Naive thymus-derived CD8-positive, alpha-beta T cell (primary cell): Measurements from ENCODE around the gene IFT122. TPM values are rescaled to one million over a fixed set of nuclear protein-coding genes. Genes with fewer than 3 reads are reported as not detected.

Source experiments
- ATAC-seq, 2 donors: fragments of 150-1000 bp; cut with Tn5 transposase in 1 of 2; sonication (Bioruptor Pico), chemical (Tn5 transposase) in 1 of 2; 1 replicate in 1 of 2; 2 replicates in 1 of 2; pipeline ENCODE4 v1.10.0; 2021; ENCODE audit warnings: mild to moderate bottlenecking in 2 of 2, moderate library complexity in 2 of 2
- POLR2A ChIA-PET: fragments of 350-600 bp; sonication (Branson Sonifier 250); formaldehyde crosslinking; loops from one replicate; lab custom pipeline; 2021; ENCODE audit warnings: antibody characterized with exemption; lab: Charles Lee
- DNase-seq, 10 donors: peaks; one replicate each; pipeline versions ENCODE4 v3.0.0 to v3.0.0-alpha.2; 2020 to 2022
- H3K27ac Mint-ChIP-seq, 10 donors: one replicate each; pipeline ENCODE4 v1.8.0; 2020 to 2022; ENCODE audit warnings: mild to moderate bottlenecking in 10 of 10, mixed read lengths in 10 of 10, moderate library complexity in 4 of 10, inconsistent platforms in 1 of 10
- H3K27me3 Mint-ChIP-seq, 5 donors: one replicate each; pipeline ENCODE4 v1.8.0; 2021 to 2022; ENCODE audit warnings: mixed read lengths in 5 of 5
- H3K36me3 Mint-ChIP-seq, 3 donors: one replicate each; pipeline ENCODE4 v1.8.0; 2020 to 2022; ENCODE audit warnings: mixed read lengths in 3 of 3, mild to moderate bottlenecking in 2 of 3, inconsistent platforms in 1 of 3
- H3K4me1 Mint-ChIP-seq, 4 donors: one replicate each; pipeline ENCODE4 v1.8.0; 2021 to 2022; ENCODE audit warnings: mixed read lengths in 4 of 4
- H3K4me3 Mint-ChIP-seq, 10 donors: one replicate each; pipeline ENCODE4 v1.8.0; 2020 to 2022; ENCODE audit warnings: mild to moderate bottlenecking in 10 of 10, mixed read lengths in 10 of 10, moderate library complexity in 6 of 10, inconsistent platforms in 1 of 10
- H3K9me3 Mint-ChIP-seq, 9 donors: one replicate each; pipeline ENCODE4 v1.8.0; 2020 to 2022; ENCODE audit warnings: mixed read lengths in 9 of 9, mild to moderate bottlenecking in 3 of 9, inconsistent platforms in 1 of 9, moderate library complexity in 1 of 9
- polyA plus RNA-seq, 3 donors: library from polyadenylated mRNA; unstranded; fragments of 300-500 nt; fragmentation: Illumina TruSeq; gene quantifications; one replicate each; pipeline ENCODE4 v1.2.3, GENCODE V29; 2021
- total RNA-seq, 8 experiments: library from RNA in 2 of 8; stranded (reverse) in 2 of 8; gene quantifications; one replicate each; pipeline ENCODE4 v1.2.3 and lab custom pipeline; 2021 to 2026

IFT122 gene
- total and polyA plus RNA-seq, 5 experiments from 2014 or later = 3.3 to 25.2 (median 6.5) TPM

GRCh38 chr3:129530821-129531220 lies 90.8 kb downstream of the IFT122 start:
- DNase-seq (no peak), ATAC-seq (no peak)
- no peaks in the 10 kb centered on the region for H3K9me3 Mint-ChIP-seq
- H3K36me3 Mint-ChIP-seq = no peaks in the 10 kb centered on the region
- no peak overlapping the region for H3K4me3 Mint-ChIP-seq
- peaks cover 0 to 7% (median 1%) of the 10 kb centered on the region in 4 donors for H3K4me1 Mint-ChIP-seq
- no peak overlapping the region for H3K27ac Mint-ChIP-seq
- peaks cover 0 to 5% (median 0%) of the 10 kb centered on the region in 5 donors for H3K27me3 Mint-ChIP-seq
- POLR2A ChIA-PET = interaction anchor here (0.7 kb wide), 1 partner anchor 90 kb away, joined by 3 read pairs; no protein-coding TSS in a partner anchor

GRCh38 chr3:129531699-129532098 lies 91.7 kb downstream of the IFT122 start:
- Mint-ChIP-seq H3K27ac (peak overlapping the region in 1 of 10 donors; percentile 7), H3K9me3 (no peaks in the 10 kb centered on the region), H3K27me3 (peaks cover 0 to 5% (median 0%) of the 10 kb centered on the region in 5 donors), H3K4me1 (peaks cover 0 to 3% (median 0%) of the 10 kb centered on the region in 4 donors), H3K4me3 (no peak overlapping the region), H3K36me3 (no peaks in the 10 kb centered on the region)
- DNase-seq (no peak), ATAC-seq (no peak)
- POLR2A ChIA-PET = no interaction called here

GRCh38 chr3:129532261-129532660 lies 92.2 kb downstream of the IFT122 start:
- Mint-ChIP-seq H3K4me3 (no peak overlapping the region), H3K36me3 (no peaks in the 10 kb centered on the region), H3K27me3 (peaks cover 0 to 5% (median 0%) of the 10 kb centered on the region in 5 donors), H3K4me1 (peaks cover 0 to 3% (median 0%) of the 10 kb centered on the region in 4 donors), H3K9me3 (no peaks in the 10 kb centered on the region), H3K27ac (no peak overlapping the region)
- DNase-seq (no peak), ATAC-seq (no peak)
- POLR2A ChIA-PET = no interaction called here

GRCh38 chr3:129533406-129533805 lies 93.4 kb downstream of the IFT122 start:
- DNase-seq (no peak), ATAC-seq (no peak)
- POLR2A ChIA-PET = no interaction called here
- no peaks in the 10 kb centered on the region for H3K36me3 Mint-ChIP-seq
- no peak overlapping the region for H3K27ac Mint-ChIP-seq
- no peak overlapping the region for H3K4me3 Mint-ChIP-seq
- no peaks in the 10 kb centered on the region for H3K9me3 Mint-ChIP-seq
- H3K4me1 Mint-ChIP-seq = peaks cover 0 to 3% (median 0%) of the 10 kb centered on the region in 4 donors
- H3K27me3 Mint-ChIP-seq = peaks cover 0 to 5% (median 0%) of the 10 kb centered on the region in 5 donors

GRCh38 chr3:129534428-129535027 lies 94.5 kb downstream of the IFT122 start:
- POLR2A ChIA-PET = no interaction called here
- H3K4me1 Mint-ChIP-seq = peaks cover 0 to 3% (median 0%) of the 10 kb centered on the region in 4 donors
- no peak for ATAC-seq
- H3K36me3 Mint-ChIP-seq = no peaks in the 10 kb centered on the region
- H3K4me3 Mint-ChIP-seq = no peak overlapping the region
- DNase-seq = no peak
- peak overlapping the region in 2 of 10 donors; percentile 7 to 63 for H3K27ac Mint-ChIP-seq
- H3K27me3 Mint-ChIP-seq = peaks cover 0 to 5% (median 0%) of the 10 kb centered on the region in 5 donors
- H3K9me3 Mint-ChIP-seq = no peaks in the 10 kb centered on the region

- H3K9me3 Mint-ChIP-seq = no peaks in the 10 kb centered on the region
- peaks cover 0 to 3% (median 0%) of the 10 kb centered on the region in 4 donors for H3K4me1 Mint-ChIP-seq
- no peak overlapping the region for H3K4me3 Mint-ChIP-seq
- POLR2A ChIA-PET = no interaction called here
- H3K27ac Mint-ChIP-seq = no peak overlapping the region
- no peaks in the 10 kb centered on the region for H3K36me3 Mint-ChIP-seq
- H3K27me3 Mint-ChIP-seq = peaks cover 0 to 5% (median 0%) of the 10 kb centered on the region in 5 donors
- DNase-seq = no peak
- ATAC-seq = no peak
Measured at GRCh38 chr3:129535075-129535474, 95.1 kb downstream of the IFT122 start.

- Mint-ChIP-seq H3K27ac (peak overlapping the region in 1 of 10 donors; percentile 66), H3K9me3 (no peaks in the 10 kb centered on the region), H3K4me1 (peaks cover 0 to 3% (median 0%) of the 10 kb centered on the region in 4 donors), H3K27me3 (peaks cover 0 to 5% (median 0%) of the 10 kb centered on the region in 5 donors), H3K4me3 (no peak overlapping the region), H3K36me3 (no peaks in the 10 kb centered on the region)
- DNase-seq (no peak), ATAC-seq (no peak)
- POLR2A ChIA-PET = no interaction called here
Measured at GRCh38 chr3:129536374-129536667, 96.3 kb downstream of the IFT122 start.

GRCh38 chr3:129536804-129537203 lies 96.8 kb downstream of the IFT122 start:
- Mint-ChIP-seq H3K36me3 (no peaks in the 10 kb centered on the region), H3K4me3 (no peak overlapping the region), H3K27me3 (peaks cover 0 to 1% (median 0%) of the 10 kb centered on the region in 5 donors), H3K27ac (no peak overlapping the region), H3K4me1 (peaks cover 0 to 3% (median 0%) of the 10 kb centered on the region in 4 donors), H3K9me3 (no peaks in the 10 kb centered on the region)
- DNase-seq (no peak), ATAC-seq (no peak)
- POLR2A ChIA-PET = interaction anchor here (0.8 kb wide), 1 partner anchor 31 kb away, joined by 3 read pairs; no protein-coding TSS in a partner anchor

- Mint-ChIP-seq H3K4me1 (peaks cover 0 to 1% (median 0%) of the 10 kb centered on the region in 4 donors), H3K4me3 (no peak overlapping the region), H3K36me3 (no peaks in the 10 kb centered on the region), H3K27me3 (peaks cover 0 to 5% (median 0%) of the 10 kb centered on the region in 5 donors), H3K27ac (no peak overlapping the region), H3K9me3 (no peaks in the 10 kb centered on the region)
- POLR2A ChIA-PET = no interaction called here
- DNase-seq (no peak), ATAC-seq (no peak)
Measured at GRCh38 chr3:129539206-129539605, 99.2 kb downstream of the IFT122 start.

GRCh38 chr3:129540776-129541516 lies 100.9 kb downstream of the IFT122 start:
- no peak overlapping the region for H3K4me3 Mint-ChIP-seq
- peaks cover 0 to 5% (median 0%) of the 10 kb centered on the region in 5 donors for H3K27me3 Mint-ChIP-seq
- H3K36me3 Mint-ChIP-seq = no peaks in the 10 kb centered on the region
- POLR2A ChIA-PET = no interaction called here
- no peak for DNase-seq
- no peaks in the 10 kb centered on the region for H3K4me1 Mint-ChIP-seq
- ATAC-seq = no peak
- peak overlapping the region in 1 of 10 donors; percentile 65 for H3K27ac Mint-ChIP-seq
- no peaks in the 10 kb centered on the region for H3K9me3 Mint-ChIP-seq

- Mint-ChIP-seq H3K27ac (no peak overlapping the region), H3K36me3 (no peaks in the 10 kb centered on the region), H3K27me3 (peaks cover 0 to 5% (median 0%) of the 10 kb centered on the region in 5 donors), H3K9me3 (no peaks in the 10 kb centered on the region), H3K4me1 (no peaks in the 10 kb centered on the region), H3K4me3 (no peak overlapping the region)
- POLR2A ChIA-PET = no interaction called here
- no peak for ATAC-seq
- no peak for DNase-seq
Measured at GRCh38 chr3:129542747-129543146, 102.7 kb downstream of the IFT122 start.

- H3K4me1 Mint-ChIP-seq = no peaks in the 10 kb centered on the region
- H3K4me3 Mint-ChIP-seq = no peak within 1 kb of the TSS
- H3K9me3 Mint-ChIP-seq = no peaks in the 10 kb centered on the region
- POLR2A ChIA-PET = no interaction called here
- H3K27ac Mint-ChIP-seq = peak within 1 kb of the TSS in 3 of 10 donors; percentile 24 to 80 (median 63)
- no peaks in the 10 kb centered on the region for H3K36me3 Mint-ChIP-seq
- peaks cover 0 to 5% (median 0%) of the 10 kb centered on the region in 5 donors for H3K27me3 Mint-ChIP-seq
- ATAC-seq (no peak), DNase-seq (no peak)
Measured at GRCh38 chr3:129543156-129543790, 103.2 kb downstream of the IFT122 start, which contains the start of gene H1-8. H1-8 (plus strand) TSS chr3:129543175; CDS start chr3:129543219, 44 bp downstream.

- ATAC-seq (no peak), DNase-seq (no peak)
- peaks cover 0 to 5% (median 0%) of the 10 kb centered on the region in 5 donors for H3K27me3 Mint-ChIP-seq
- no peak overlapping the region for H3K4me3 Mint-ChIP-seq
- H3K36me3 Mint-ChIP-seq = no peaks in the 10 kb centered on the region
- H3K9me3 Mint-ChIP-seq = no peaks in the 10 kb centered on the region
- POLR2A ChIA-PET = no interaction called here
- no peaks in the 10 kb centered on the region for H3K4me1 Mint-ChIP-seq
- H3K27ac Mint-ChIP-seq = peak overlapping the region in 2 of 10 donors; percentile 24 to 80
Measured at GRCh38 chr3:129543999-129544398, 104.0 kb downstream of the IFT122 start.
